Neutrophil (primary cell): ENCODE measurements around the gene GSC2.

ENCODE experiments used
- H3K27ac ChIP-seq: fragments of 200-600 bp; sonication (generic); 2 replicates; pipeline ENCODE4 v1.5.1; 2016; ENCODE audit warnings: mild to moderate bottlenecking, moderate library complexity
- H3K27me3 ChIP-seq: fragments of 200-600 bp; sonication (generic); 2 replicates; pipeline ENCODE4 v1.6.0; 2016; ENCODE audit warnings: mild to moderate bottlenecking
- H3K36me3 ChIP-seq: fragments of 200-600 bp; sonication (generic); 2 replicates; pipeline ENCODE4 v1.5.1; 2017
- H3K4me1 ChIP-seq, 2 experiments: fragments of 200-600 bp in 1 of 2; sonication (generic) in 1 of 2; 1 replicate in 1 of 2; 2 replicates in 1 of 2; pipeline versions ENCODE4 v1.5.1 to v1.6.1; 2013 to 2016; ENCODE audit warnings: low read depth in 1 of 2, low read length in 1 of 2, mild to moderate bottlenecking in 1 of 2, moderate library complexity in 1 of 2; ENCODE audit not compliant: control insufficient read depth in 1 of 2, insufficient read depth in 1 of 2
- H3K4me3 ChIP-seq, 2 experiments: fragments of 200-600 bp in 1 of 2; sonication (generic) in 1 of 2; 1 replicate in 1 of 2; 2 replicates in 1 of 2; pipeline ENCODE4 v1.5.1; 2013 to 2016; ENCODE audit warnings: low read depth in 1 of 2, low read length in 1 of 2, mild to moderate bottlenecking in 1 of 2, moderate library complexity in 1 of 2
- H3K9me3 ChIP-seq: fragments of 200-600 bp; sonication (generic); 2 replicates; pipeline ENCODE4 v1.5.1; 2016
- CTCF ChIP-seq: fragments of 200-600 bp; sonication (generic); IDR thresholded peaks from 2 replicates; pipeline ENCODE4 v1.5.1; 2016; ENCODE audit warnings: antibody characterized with exemption

Gene GSC2

GRCh38 chr22:19109198-19110063, 40.7 kb downstream of the GSC2 start:
- no peaks in the 10 kb centered on the region for H3K9me3 ChIP-seq
- H3K4me3 ChIP-seq, result peak overlapping the region; percentile 56 to 57
- no peaks in the 10 kb centered on the region for H3K27me3 ChIP-seq
- no peaks in the 10 kb centered on the region for H3K36me3 ChIP-seq
- H3K27ac ChIP-seq, result peak overlapping the region; percentile 96
- TF ChIP-seq CTCF, result no peak
- H3K4me1 ChIP-seq, result peaks cover 91 to 98% of the 10 kb centered on the region in 2 experiments

- H3K9me3 ChIP-seq, result no peaks in the 10 kb centered on the region
- peak overlapping the region; percentile 96 for H3K27ac ChIP-seq
- peak overlapping the region; percentile 23 to 57 for H3K4me3 ChIP-seq
- H3K27me3 ChIP-seq, result no peaks in the 10 kb centered on the region
- TF ChIP-seq CTCF, result no peak
- no peaks in the 10 kb centered on the region for H3K36me3 ChIP-seq
- H3K4me1 ChIP-seq, result peaks cover 84 to 99% of the 10 kb centered on the region in 2 experiments
Measured at GRCh38 chr22:19108807-19109197, 41.3 kb downstream of the GSC2 start.

- Histone ChIP-seq H3K4me1 (peaks cover 75 to 90% of the 10 kb centered on the region in 2 experiments), H3K9me3 (no peaks in the 10 kb centered on the region), H3K36me3 (no peaks in the 10 kb centered on the region), H3K27me3 (no peaks in the 10 kb centered on the region), H3K4me3 (peak overlapping the region in 1 of 2 experiments; percentile 15), H3K27ac (peak overlapping the region; percentile 96)
- TF ChIP-seq CTCF, result no peak
Measured at GRCh38 chr22:19107730-19108074, 42.4 kb downstream of the GSC2 start.

- no peak for TF ChIP-seq CTCF
- Histone ChIP-seq H3K27ac (peak overlapping the region; percentile 96), H3K4me1 (peaks cover 69 to 84% of the 10 kb centered on the region in 2 experiments)
Measured at GRCh38 chr22:19106886-19107729, 43.0 kb downstream of the GSC2 start.

GRCh38 chr22:19105867-19106802, 44.0 kb downstream of the GSC2 start:
- no peaks in the 10 kb centered on the region for H3K36me3 ChIP-seq
- H3K27ac ChIP-seq, result peak overlapping the region; percentile 96
- no peaks in the 10 kb centered on the region for H3K9me3 ChIP-seq
- H3K4me1 ChIP-seq, result peaks cover 60 to 78% of the 10 kb centered on the region in 2 experiments
- no peaks in the 10 kb centered on the region for H3K27me3 ChIP-seq
- H3K4me3 ChIP-seq, result peak overlapping the region in 1 of 2 experiments; percentile 28
- peak; percentile 82 for TF ChIP-seq CTCF

More at GRCh38 chr22:19106886-19107729, 43.0 kb downstream of the GSC2 start:
- Histone ChIP-seq H3K9me3 (no peaks in the 10 kb centered on the region), H3K36me3 (no peaks in the 10 kb centered on the region), H3K4me3 (peak overlapping the region in 1 of 2 experiments; percentile 28), H3K27me3 (no peaks in the 10 kb centered on the region)
